ENCODE results near the gene SYT12. TPM values are rescaled to one million over a fixed set of nuclear protein-coding genes. Genes with fewer than 3 reads are reported as not detected.
A peak's percentile ranks its signal among the peaks of the same experiment; 100 is the strongest.

Gene SYT12
- total RNA-seq, 1 donor from 2014 or later: 6.3 TPM

DNA sequence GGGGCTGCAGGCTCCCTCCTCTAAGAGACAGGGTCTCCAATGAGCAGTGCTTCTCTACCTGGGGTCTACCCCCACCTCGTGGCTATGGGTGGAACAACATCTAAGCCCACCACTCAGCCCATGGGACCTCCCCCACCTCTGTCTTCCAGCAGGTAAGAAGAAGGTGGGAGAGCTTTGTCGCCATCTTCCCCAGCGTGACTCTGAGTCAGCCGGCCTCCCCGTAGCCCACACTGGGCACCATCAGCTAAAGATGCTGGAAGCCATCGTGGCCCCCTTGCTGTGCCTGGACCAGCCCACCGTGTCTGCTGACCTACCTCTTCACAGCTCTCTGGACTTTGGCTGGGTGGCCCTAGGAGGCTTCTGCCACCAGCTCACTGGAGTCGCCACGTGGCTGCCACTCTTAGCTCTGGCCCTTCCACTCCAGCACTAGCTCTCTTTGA lies 46.9 kb upstream of the SYT12 start:
- H3K27me3 ChIP-seq: no peaks in the 10 kb centered on the region
- peaks cover 10 to 11% of the 10 kb centered on the region in 2 donors for H3K4me1 ChIP-seq
- DNase-seq (ENCODE audit: low spot score in 2 of 2): no peak
- H3K9me3 ChIP-seq: peaks cover 0 to 10% of the 10 kb centered on the region in 2 donors
- H3K27ac ChIP-seq: no peak overlapping the region
- no peak overlapping the region for H3K4me3 ChIP-seq
- no peaks in the 10 kb centered on the region for H3K36me3 ChIP-seq
- intact Hi-C loops (cut with DNase I): no loop called here
- TF ChIP-seq, protein P1, sequence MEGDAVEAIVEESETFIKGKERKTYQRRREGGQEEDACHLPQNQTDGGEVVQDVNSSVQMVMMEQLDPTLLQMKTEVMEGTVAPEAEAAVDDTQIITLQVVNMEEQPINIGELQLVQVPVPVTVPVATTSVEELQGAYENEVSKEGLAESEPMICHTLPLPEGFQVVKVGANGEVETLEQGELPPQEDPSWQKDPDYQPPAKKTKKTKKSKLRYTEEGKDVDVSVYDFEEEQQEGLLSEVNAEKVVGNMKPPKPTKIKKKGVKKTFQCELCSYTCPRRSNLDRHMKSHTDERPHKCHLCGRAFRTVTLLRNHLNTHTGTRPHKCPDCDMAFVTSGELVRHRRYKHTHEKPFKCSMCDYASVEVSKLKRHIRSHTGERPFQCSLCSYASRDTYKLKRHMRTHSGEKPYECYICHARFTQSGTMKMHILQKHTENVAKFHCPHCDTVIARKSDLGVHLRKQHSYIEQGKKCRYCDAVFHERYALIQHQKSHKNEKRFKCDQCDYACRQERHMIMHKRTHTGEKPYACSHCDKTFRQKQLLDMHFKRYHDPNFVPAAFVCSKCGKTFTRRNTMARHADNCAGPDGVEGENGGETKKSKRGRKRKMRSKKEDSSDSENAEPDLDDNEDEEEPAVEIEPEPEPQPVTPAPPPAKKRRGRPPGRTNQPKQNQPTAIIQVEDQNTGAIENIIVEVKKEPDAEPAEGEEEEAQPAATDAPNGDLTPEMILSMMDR (IDR thresholded peaks at IDR 0.05): peak; percentile 35 to 50 (median 45)

GRCh38 chr11:66976925-66977324 lies 46.0 kb upstream of the SYT12 start:
- no peak overlapping the region for H3K4me3 ChIP-seq
- intact Hi-C loops (cut with DNase I): no loop called here
- TF ChIP-seq, protein P1 (IDR thresholded peaks at IDR 0.05): no peak

GRCh38 chr11:66978229-66978628 lies 44.7 kb upstream of the SYT12 start:
- Histone ChIP-seq H3K4me3 (no peak overlapping the region), H3K27me3 (no peaks in the 10 kb centered on the region), H3K4me1 (peaks cover 0 to 10% of the 10 kb centered on the region in 2 donors), H3K9me3 (peaks cover 0 to 10% of the 10 kb centered on the region in 2 donors), H3K27ac (no peak overlapping the region), H3K36me3 (no peaks in the 10 kb centered on the region)
- TF ChIP-seq, protein P1 (IDR thresholded peaks at IDR 0.05): no peak
- no peak for DNase-seq (ENCODE audit: low spot score in 2 of 2)
- intact Hi-C loops (cut with DNase I): no loop called here

More at GRCh38 chr11:66976925-66977324, 46.0 kb upstream of the SYT12 start:
- Histone ChIP-seq H3K9me3 (peaks cover 0 to 10% of the 10 kb centered on the region in 2 donors), H3K27me3 (no peaks in the 10 kb centered on the region), H3K27ac (no peak overlapping the region), H3K36me3 (no peaks in the 10 kb centered on the region), H3K4me1 (peaks cover 2 to 11% of the 10 kb centered on the region in 2 donors)
- DNase-seq (ENCODE audit: low spot score in 2 of 2): no peak

DNA sequence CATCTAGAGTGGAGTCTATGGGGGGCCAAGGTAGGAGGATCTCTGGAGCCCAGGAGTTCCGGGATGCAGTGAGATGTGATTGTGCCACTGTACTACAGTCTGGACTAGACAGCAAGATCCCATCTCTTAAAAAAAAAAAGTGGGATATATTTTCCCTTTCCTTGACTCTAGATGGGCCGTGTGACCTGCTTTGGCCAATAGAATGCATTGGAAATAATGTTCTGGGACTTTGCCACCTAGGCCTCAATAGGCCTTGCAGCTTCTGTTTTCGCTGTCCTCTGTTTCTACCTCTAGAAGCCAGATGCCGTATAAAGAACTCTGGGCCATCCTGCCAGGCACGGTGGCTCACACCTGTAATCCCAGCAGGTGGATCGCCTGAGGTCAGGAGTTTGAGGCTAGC lies 44.2 kb upstream of the SYT12 start:
- no peak overlapping the region for H3K27ac ChIP-seq
- peaks cover 0 to 10% of the 10 kb centered on the region in 2 donors for H3K4me1 ChIP-seq
- no peak for DNase-seq (ENCODE audit: low spot score in 2 of 2)
- intact Hi-C loops (cut with DNase I): no loop called here
- no peak overlapping the region for H3K4me3 ChIP-seq
- no peaks in the 10 kb centered on the region for H3K27me3 ChIP-seq
- peaks cover 0 to 10% of the 10 kb centered on the region in 2 donors for H3K9me3 ChIP-seq
- H3K36me3 ChIP-seq: no peaks in the 10 kb centered on the region
- TF ChIP-seq, protein P1 (IDR thresholded peaks at IDR 0.05): no peak

- Histone ChIP-seq H3K9me3 (peaks cover 0 to 10% of the 10 kb centered on the region in 2 donors), H3K4me1 (peaks cover 0 to 10% of the 10 kb centered on the region in 2 donors), H3K27ac (no peak overlapping the region), H3K4me3 (no peak overlapping the region), H3K27me3 (no peaks in the 10 kb centered on the region), H3K36me3 (no peaks in the 10 kb centered on the region)
- DNase-seq (ENCODE audit: low spot score in 2 of 2): no peak
- intact Hi-C loops (cut with DNase I): no loop called here
- TF ChIP-seq, protein P1 (IDR thresholded peaks at IDR 0.05): no peak
Observed at GRCh38 chr11:66979336-66979980, 43.5 kb upstream of the SYT12 start.
